ENCODE results near the gene PRDX2.

The PRDX2 gene

DNA sequence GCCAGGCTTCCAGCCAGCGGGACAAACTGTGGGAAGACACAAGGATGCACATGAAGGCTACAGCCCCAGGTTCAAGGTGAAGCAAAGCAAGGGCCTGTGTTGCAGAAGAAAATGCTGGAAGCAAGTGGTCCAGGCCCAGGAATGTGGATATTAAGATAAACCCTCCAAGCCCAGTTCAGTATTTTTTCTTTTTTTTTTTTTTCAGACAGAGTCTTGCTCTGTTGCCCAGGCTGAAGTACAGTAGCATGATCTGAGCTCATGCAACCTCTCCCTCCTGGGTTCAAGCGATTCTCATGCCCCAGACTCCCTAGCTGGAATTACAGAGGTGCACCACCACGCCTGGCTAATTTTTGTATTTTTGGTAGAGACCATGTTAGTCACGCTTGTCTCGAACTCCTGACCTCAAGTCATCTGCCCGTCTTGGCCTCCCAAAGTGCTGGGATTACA is 4.4 kb downstream of the PRDX2 start:
- no peaks in the 10 kb centered on the region for H3K9me3 ChIP-seq (ENCODE audit: insufficient read depth, low read length)
- no peak overlapping the region for H3K4me3 ChIP-seq (ENCODE audit: low read length)
- H3K4me1 ChIP-seq (ENCODE audit: low read length): peaks cover 38% of the 10 kb centered on the region
- peaks cover 28% of the 10 kb centered on the region for H3K36me3 ChIP-seq (replicated peaks; ENCODE audit: low read depth, low read length)
- H3K27me3 ChIP-seq (ENCODE audit: low read depth, low read length): no peaks in the 10 kb centered on the region
- H3K4me2 ChIP-seq (ENCODE audit: low read length): no peak overlapping the region
- no peak overlapping the region for H3K27ac ChIP-seq (ENCODE audit: low read length)
- no peak overlapping the region for H2AFZ ChIP-seq (ENCODE audit: low read depth, low read length)
- H4K20me1 ChIP-seq (ENCODE audit: insufficient read depth, low read length): peaks cover 4% of the 10 kb centered on the region; the same call in 1 of the 2 replicates
- H3K79me2 ChIP-seq (ENCODE audit: low read length): peaks cover 53% of the 10 kb centered on the region
- no peak overlapping the region for H3K9ac ChIP-seq (ENCODE audit: low read length)
- TF ChIP-seq, protein P1, sequence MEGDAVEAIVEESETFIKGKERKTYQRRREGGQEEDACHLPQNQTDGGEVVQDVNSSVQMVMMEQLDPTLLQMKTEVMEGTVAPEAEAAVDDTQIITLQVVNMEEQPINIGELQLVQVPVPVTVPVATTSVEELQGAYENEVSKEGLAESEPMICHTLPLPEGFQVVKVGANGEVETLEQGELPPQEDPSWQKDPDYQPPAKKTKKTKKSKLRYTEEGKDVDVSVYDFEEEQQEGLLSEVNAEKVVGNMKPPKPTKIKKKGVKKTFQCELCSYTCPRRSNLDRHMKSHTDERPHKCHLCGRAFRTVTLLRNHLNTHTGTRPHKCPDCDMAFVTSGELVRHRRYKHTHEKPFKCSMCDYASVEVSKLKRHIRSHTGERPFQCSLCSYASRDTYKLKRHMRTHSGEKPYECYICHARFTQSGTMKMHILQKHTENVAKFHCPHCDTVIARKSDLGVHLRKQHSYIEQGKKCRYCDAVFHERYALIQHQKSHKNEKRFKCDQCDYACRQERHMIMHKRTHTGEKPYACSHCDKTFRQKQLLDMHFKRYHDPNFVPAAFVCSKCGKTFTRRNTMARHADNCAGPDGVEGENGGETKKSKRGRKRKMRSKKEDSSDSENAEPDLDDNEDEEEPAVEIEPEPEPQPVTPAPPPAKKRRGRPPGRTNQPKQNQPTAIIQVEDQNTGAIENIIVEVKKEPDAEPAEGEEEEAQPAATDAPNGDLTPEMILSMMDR (IDR thresholded peaks at IDR 0.05; ENCODE audit: low read depth, low read length): no peak
- TF ChIP-seq EZH2phosphoT487 (IDR thresholded peaks at IDR 0.05; ENCODE audit: low read depth): no peak

DNA sequence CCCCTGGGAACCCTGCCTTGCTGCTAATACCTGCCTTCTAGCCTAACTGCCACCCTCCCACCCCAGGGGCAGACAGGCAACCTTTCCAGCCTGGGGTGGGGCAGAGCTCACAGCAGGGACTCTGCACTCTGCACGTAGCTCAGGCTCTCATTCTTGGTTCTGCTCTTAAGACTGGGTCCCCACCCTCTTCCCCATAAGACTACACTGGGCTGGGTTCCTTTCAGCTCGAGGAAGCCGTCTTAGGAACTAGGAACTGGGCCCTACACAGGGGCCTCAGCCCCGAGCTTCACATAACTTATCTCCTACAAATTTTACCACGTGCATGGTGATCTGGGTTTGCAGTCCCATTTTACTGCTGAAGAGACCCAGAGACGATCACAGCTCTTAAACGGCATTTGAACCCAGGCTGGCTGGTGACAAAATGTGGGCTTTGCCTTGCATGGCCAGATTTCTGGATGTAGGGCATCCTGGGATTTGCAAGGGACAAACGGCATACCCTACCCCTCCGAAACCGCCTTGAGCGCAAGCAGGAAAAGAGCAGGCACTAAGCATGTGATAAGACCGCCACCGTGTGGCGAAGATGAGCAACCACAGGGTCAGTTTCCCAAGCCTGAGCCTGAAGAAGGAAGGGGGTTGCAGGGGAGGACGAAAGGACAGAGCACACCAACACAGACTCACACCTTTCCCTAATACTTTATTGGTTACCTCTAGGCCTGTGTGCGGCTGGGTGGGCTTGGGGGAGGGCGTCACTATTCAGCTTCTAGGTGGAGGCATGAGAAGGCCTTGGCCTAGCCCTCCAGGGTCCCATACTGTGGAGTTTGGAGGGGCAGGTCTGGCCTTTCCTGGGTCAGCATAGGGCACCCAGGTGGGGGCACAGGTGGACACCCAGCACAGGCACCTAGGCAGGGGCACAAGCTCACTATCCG is 5.2 kb downstream of the PRDX2 start:
- Histone ChIP-seq H3K4me2 (ENCODE audit: low read length) (peak overlapping the region; percentile 71), H3K9me3 (ENCODE audit: insufficient read depth, low read length) (no peaks in the 10 kb centered on the region), H3K27me3 (ENCODE audit: low read depth, low read length) (no peaks in the 10 kb centered on the region), H3K27ac (ENCODE audit: low read length) (peak overlapping the region; percentile 74), H2AFZ (ENCODE audit: low read depth, low read length) (no peak overlapping the region), H3K4me3 (ENCODE audit: low read length) (peak overlapping the region; percentile 51), H3K79me2 (ENCODE audit: low read length) (peaks cover 58% of the 10 kb centered on the region), H4K20me1 (ENCODE audit: insufficient read depth, low read length) (peaks cover 4% of the 10 kb centered on the region; the same call in 1 of the 2 replicates), H3K9ac (ENCODE audit: low read length) (peak overlapping the region; percentile 49), H3K36me3 (replicated peaks; ENCODE audit: low read depth, low read length) (peaks cover 32% of the 10 kb centered on the region), H3K4me1 (ENCODE audit: low read length) (peaks cover 38% of the 10 kb centered on the region)
- TF ChIP-seq, protein P1 (IDR thresholded peaks at IDR 0.05; ENCODE audit: low read depth, low read length): peak; percentile 98
- TF ChIP-seq EZH2phosphoT487 (IDR thresholded peaks at IDR 0.05; ENCODE audit: low read depth): no peak

DNA sequence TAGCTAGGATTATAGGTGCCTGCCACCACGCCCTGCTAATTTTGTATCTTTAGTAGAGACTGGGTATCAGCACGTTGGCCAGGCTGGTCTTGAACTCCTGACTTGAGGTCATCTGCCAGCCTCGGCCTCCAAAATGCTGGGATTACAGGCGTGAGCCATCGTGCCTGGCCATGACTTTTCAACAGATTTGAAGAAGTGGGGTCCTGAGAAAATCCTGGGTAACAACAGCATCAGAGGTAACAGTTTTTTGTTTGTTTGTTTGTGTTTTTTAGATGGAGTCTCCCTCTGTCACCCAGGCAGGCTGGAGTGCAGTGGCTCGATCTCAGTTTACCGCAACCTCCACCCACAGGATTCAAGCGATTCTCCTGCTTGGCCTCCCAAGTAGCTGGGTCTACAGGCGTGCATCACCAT is 6.6 kb downstream of the PRDX2 start:
- H3K4me2 ChIP-seq (ENCODE audit: low read length): peak overlapping the region; percentile 71
- H3K27ac ChIP-seq (ENCODE audit: low read length): peak overlapping the region; percentile 92
- H3K9me3 ChIP-seq (ENCODE audit: insufficient read depth, low read length): no peaks in the 10 kb centered on the region
- H4K20me1 ChIP-seq (ENCODE audit: insufficient read depth, low read length): peaks cover 4% of the 10 kb centered on the region; the same call in 1 of the 2 replicates
- H2AFZ ChIP-seq (ENCODE audit: low read depth, low read length): no peak overlapping the region
- peak overlapping the region; percentile 87; the same call in 1 of the 2 replicates for H3K4me3 ChIP-seq (ENCODE audit: low read length)
- H3K79me2 ChIP-seq (ENCODE audit: low read length): peaks cover 54% of the 10 kb centered on the region
- peak overlapping the region; percentile 83 for H3K9ac ChIP-seq (ENCODE audit: low read length)
- no peak for TF ChIP-seq EZH2phosphoT487 (IDR thresholded peaks at IDR 0.05; ENCODE audit: low read depth)
- TF ChIP-seq, protein P1 (IDR thresholded peaks at IDR 0.05; ENCODE audit: low read depth, low read length): no peak
- peaks cover 36% of the 10 kb centered on the region for H3K4me1 ChIP-seq (ENCODE audit: low read length)
- H3K27me3 ChIP-seq (ENCODE audit: low read depth, low read length): no peaks in the 10 kb centered on the region
- peaks cover 24% of the 10 kb centered on the region for H3K36me3 ChIP-seq (replicated peaks; ENCODE audit: low read depth, low read length)
